DOHH2 (cell line): Measurements from ENCODE around the gene UVRAG.
"Not testable (repeated sequence)": the region's sequence is repeated elsewhere in the genome, so short reads cannot be mapped to it uniquely, and the experiment has no call there.

Source experiments
- H3F3A ChIP-seq: fragments of 200-600 bp; sonication (generic), shearing (Covaris generic); 2 replicates; pipeline ENCODE4 v1.6.0; 2016; ENCODE audit warnings: antibody characterized with exemption, mild to moderate bottlenecking; ENCODE audit not compliant: control insufficient read depth, insufficient read depth
- H3K27ac ChIP-seq: fragments of 200-600 bp; sonication (generic); 2 replicates; pipeline ENCODE4 v1.5.1; 2014; ENCODE audit warnings: low read depth, mild to moderate bottlenecking, low read length, moderate library complexity
- H3K27me3 ChIP-seq: fragments of 200-600 bp; sonication (generic); 2 replicates; pipeline ENCODE4 v1.6.1; 2014; ENCODE audit warnings: mild to moderate bottlenecking, low read length, mixed read lengths; ENCODE audit not compliant: control insufficient read depth
- H3K36me3 ChIP-seq: fragments of 200-600 bp; sonication (generic); 2 replicates; pipeline ENCODE4 v1.6.1; 2014; ENCODE audit warnings: mild to moderate bottlenecking, low read length, moderate library complexity, mixed read lengths; ENCODE audit not compliant: control insufficient read depth
- H3K4me1 ChIP-seq: fragments of 200-600 bp; sonication (generic); 2 replicates; pipeline ENCODE4 v1.6.1; 2014; ENCODE audit warnings: mild to moderate bottlenecking, low read length, mixed read lengths; ENCODE audit not compliant: control insufficient read depth
- H3K4me2 ChIP-seq: fragments of 200-600 bp; sonication (generic); 2 replicates; pipeline ENCODE4 v1.6.0; 2014; ENCODE audit warnings: mild to moderate bottlenecking, low read length, moderate library complexity
- H3K4me3 ChIP-seq: fragments of 200-600 bp; sonication (generic); 2 replicates; pipeline ENCODE4 v1.5.1; 2014; ENCODE audit warnings: mild to moderate bottlenecking, low read length, mixed read lengths
- H3K79me2 ChIP-seq: fragments of 200-600 bp; sonication (generic); 2 replicates; pipeline ENCODE4 v1.6.1; 2014; ENCODE audit warnings: mild to moderate bottlenecking, low read length, mixed read lengths; ENCODE audit not compliant: control insufficient read depth
- H3K9me2 ChIP-seq: fragments of 200-600 bp; sonication (generic); replicated peaks from 2 replicates; pipeline ENCODE4 v1.6.1; 2014; ENCODE audit warnings: mild to moderate bottlenecking, low read length, mixed read lengths; ENCODE audit not compliant: control insufficient read depth
- H3K9me3 ChIP-seq: fragments of 200-600 bp; sonication (generic); 2 replicates; pipeline ENCODE4 v1.6.1; 2014; ENCODE audit warnings: antibody characterized with exemption, low read length, mixed read lengths; ENCODE audit not compliant: control insufficient read depth, insufficient read depth
- H4K20me1 ChIP-seq: fragments of 200-600 bp; sonication (generic); 2 replicates; pipeline ENCODE4 v1.6.0; 2014; ENCODE audit warnings: low read depth, mild to moderate bottlenecking, antibody characterized with exemption, low read length, moderate library complexity; ENCODE audit not compliant: control insufficient read depth, insufficient read depth
- EZH2phosphoT487 ChIP-seq: fragments of 200-600 bp; sonication (generic); IDR thresholded peaks from 2 replicates; pipeline ENCODE4 v1.6.1; 2017; ENCODE audit warnings: borderline replicate concordance, mild to moderate bottlenecking, antibody characterized with exemption, low read length, moderate library complexity, mixed read lengths
- TF ChIP-seq, protein P1 (sequence below): fragments of 200-600 bp; sonication (generic); IDR thresholded peaks from one replicate; pipeline ENCODE4 v1.5.1; 2014; ENCODE audit warnings: antibody characterized with exemption, mild to moderate bottlenecking, low read depth, low read length; ENCODE audit not compliant: poor library complexity, severe bottlenecking

UVRAG gene

GRCh38 chr11:76056876-76057275 is 241.9 kb downstream of the UVRAG start:
- no peak overlapping the region for H3K4me2 ChIP-seq
- peaks cover 31% of the 10 kb centered on the region for H3K79me2 ChIP-seq
- H3F3A ChIP-seq, result no peaks in the 10 kb centered on the region
- no peak overlapping the region for H3K27ac ChIP-seq
- H3K9me2 ChIP-seq, result no peaks in the 10 kb centered on the region
- TF ChIP-seq, protein P1, sequence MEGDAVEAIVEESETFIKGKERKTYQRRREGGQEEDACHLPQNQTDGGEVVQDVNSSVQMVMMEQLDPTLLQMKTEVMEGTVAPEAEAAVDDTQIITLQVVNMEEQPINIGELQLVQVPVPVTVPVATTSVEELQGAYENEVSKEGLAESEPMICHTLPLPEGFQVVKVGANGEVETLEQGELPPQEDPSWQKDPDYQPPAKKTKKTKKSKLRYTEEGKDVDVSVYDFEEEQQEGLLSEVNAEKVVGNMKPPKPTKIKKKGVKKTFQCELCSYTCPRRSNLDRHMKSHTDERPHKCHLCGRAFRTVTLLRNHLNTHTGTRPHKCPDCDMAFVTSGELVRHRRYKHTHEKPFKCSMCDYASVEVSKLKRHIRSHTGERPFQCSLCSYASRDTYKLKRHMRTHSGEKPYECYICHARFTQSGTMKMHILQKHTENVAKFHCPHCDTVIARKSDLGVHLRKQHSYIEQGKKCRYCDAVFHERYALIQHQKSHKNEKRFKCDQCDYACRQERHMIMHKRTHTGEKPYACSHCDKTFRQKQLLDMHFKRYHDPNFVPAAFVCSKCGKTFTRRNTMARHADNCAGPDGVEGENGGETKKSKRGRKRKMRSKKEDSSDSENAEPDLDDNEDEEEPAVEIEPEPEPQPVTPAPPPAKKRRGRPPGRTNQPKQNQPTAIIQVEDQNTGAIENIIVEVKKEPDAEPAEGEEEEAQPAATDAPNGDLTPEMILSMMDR, result no peak
- no peak for TF ChIP-seq EZH2phosphoT487
- no peak overlapping the region for H3K4me3 ChIP-seq
- no peaks in the 10 kb centered on the region for H3K27me3 ChIP-seq
- no peaks in the 10 kb centered on the region for H3K9me3 ChIP-seq
- H3K36me3 ChIP-seq, result peaks cover 49% of the 10 kb centered on the region
- H4K20me1 ChIP-seq, result no peaks in the 10 kb centered on the region
- H3K4me1 ChIP-seq, result no peaks in the 10 kb centered on the region

DNA sequence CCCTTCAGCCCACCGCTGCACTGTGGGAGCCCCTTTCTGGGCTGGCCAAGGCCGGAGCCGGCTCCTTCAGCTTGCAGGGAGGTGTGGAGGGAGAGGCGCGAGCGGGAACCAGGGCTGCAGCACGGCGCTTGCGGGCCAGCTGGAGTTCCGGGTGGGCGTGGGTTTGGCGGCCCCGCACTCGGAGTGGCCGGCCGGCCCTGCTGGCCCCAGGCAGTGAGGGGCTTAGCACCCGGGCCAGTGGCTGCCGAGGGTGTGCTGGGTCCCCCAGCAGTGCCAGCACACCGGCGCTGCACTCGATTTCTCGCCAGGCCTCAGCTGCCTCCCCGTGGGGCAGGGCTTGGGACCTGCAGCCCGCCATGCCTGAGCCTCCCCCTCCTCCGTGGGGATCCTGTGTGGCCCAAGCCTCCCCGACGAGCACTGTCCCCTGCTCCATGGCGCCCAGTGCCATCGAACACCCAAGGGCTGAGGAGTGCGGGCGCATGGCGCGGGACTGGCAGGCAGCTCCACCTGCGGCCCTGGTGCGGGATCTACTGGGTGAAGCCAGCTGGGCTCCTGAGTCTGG is 245.5 kb downstream of the UVRAG start:
- not testable (repeated sequence) for H3K4me3 ChIP-seq, H3F3A ChIP-seq, H3K9me2 ChIP-seq, H3K27ac ChIP-seq, H3K4me1 ChIP-seq, H3K9me3 ChIP-seq, H4K20me1 ChIP-seq, H3K4me2 ChIP-seq, H3K27me3 ChIP-seq
- H3K79me2 ChIP-seq, result peaks cover 25% of the 10 kb centered on the region
- H3K36me3 ChIP-seq, result peaks cover 62% of the 10 kb centered on the region

- Histone ChIP-seq H4K20me1 (no peaks in the 10 kb centered on the region), H3K4me1 (no peaks in the 10 kb centered on the region), H3F3A (no peaks in the 10 kb centered on the region), H3K27ac (no peak overlapping the region), H3K36me3 (peaks cover 74% of the 10 kb centered on the region), H3K9me2 (no peaks in the 10 kb centered on the region), H3K4me2 (no peak overlapping the region), H3K9me3 (no peaks in the 10 kb centered on the region), H3K27me3 (no peaks in the 10 kb centered on the region), H3K4me3 (no peak overlapping the region), H3K79me2 (peaks cover 14% of the 10 kb centered on the region)
- TF ChIP-seq EZH2phosphoT487, result no peak
- TF ChIP-seq, protein P1, result no peak
Measured at GRCh38 chr11:76062733-76063132, 247.7 kb downstream of the UVRAG start.

DNA sequence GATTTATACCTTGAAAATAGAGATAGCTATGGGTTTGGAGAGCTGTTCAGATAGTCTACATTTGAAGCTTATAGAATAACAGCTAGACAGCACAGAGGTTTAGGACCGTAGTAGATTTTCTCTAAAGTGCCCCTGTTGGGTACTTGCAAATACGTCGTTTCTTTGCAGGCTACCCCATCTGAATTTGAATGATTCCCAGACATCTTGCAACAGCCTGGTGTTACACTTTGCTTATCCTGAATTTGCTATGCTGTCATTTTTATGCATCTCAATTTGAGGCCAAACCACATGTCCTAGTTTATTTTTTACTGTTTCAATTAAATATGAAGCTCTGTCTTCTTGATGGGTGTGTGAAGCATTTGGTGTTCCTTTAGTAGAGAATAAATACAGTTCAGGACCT is 249.2 kb downstream of the UVRAG start:
- no peaks in the 10 kb centered on the region for H3K27me3 ChIP-seq
- H3K27ac ChIP-seq, result no peak overlapping the region
- H3K4me3 ChIP-seq, result no peak overlapping the region
- TF ChIP-seq, protein P1, result no peak
- no peak for TF ChIP-seq EZH2phosphoT487
- H3K9me3 ChIP-seq, result no peaks in the 10 kb centered on the region
- H3K79me2 ChIP-seq, result peaks cover 4% of the 10 kb centered on the region
- no peak overlapping the region for H3K4me2 ChIP-seq
- peaks cover 78% of the 10 kb centered on the region for H3K36me3 ChIP-seq
- no peaks in the 10 kb centered on the region for H3K4me1 ChIP-seq
- no peaks in the 10 kb centered on the region for H3F3A ChIP-seq
- H4K20me1 ChIP-seq, result no peaks in the 10 kb centered on the region
- H3K9me2 ChIP-seq, result no peaks in the 10 kb centered on the region
